HUES64 (cell line): ENCODE measurements around the gene DMC1.
A peak's percentile ranks its signal among the peaks of the same experiment; 100 is the strongest.
"Not testable (repeated sequence)": the region's sequence is repeated elsewhere in the genome, so short reads cannot be mapped to it uniquely, and the experiment has no call there.

ENCODE experiments used
- H3K27ac ChIP-seq: 2 replicates; pipeline ENCODE4 v1.7.0; 2013; ENCODE audit warnings: low read depth, low read length, inconsistent platforms
- H3K27me3 ChIP-seq: 2 replicates; pipeline ENCODE4 v1.6.1; 2013; ENCODE audit warnings: mild to moderate bottlenecking, low read length; ENCODE audit not compliant: insufficient read depth
- H3K36me3 ChIP-seq: 2 replicates; pipeline ENCODE4 v1.6.1; 2013; ENCODE audit warnings: mild to moderate bottlenecking, low read length; ENCODE audit not compliant: insufficient read depth
- H3K4me1 ChIP-seq: 2 replicates; pipeline ENCODE4 v1.6.1; 2013; ENCODE audit warnings: mild to moderate bottlenecking, low read length, moderate library complexity; ENCODE audit not compliant: insufficient read depth
- H3K4me3 ChIP-seq: 2 replicates; pipeline ENCODE4 v1.5.1; 2013; ENCODE audit warnings: mild to moderate bottlenecking, low read length, moderate library complexity
- H3K9ac ChIP-seq: 2 replicates; pipeline ENCODE4 v1.6.1; 2013; ENCODE audit warnings: mild to moderate bottlenecking, low read depth, low read length
- H3K9me3 ChIP-seq: 2 replicates; pipeline ENCODE4 v1.6.1; 2013; ENCODE audit warnings: low read depth, low read length; ENCODE audit not compliant: insufficient read depth
- WGBS: fragments of 150-250, 120-280 bp; methylation state at CpG from one replicate; pipeline ENCODE4 v1.1.7; 2013; ENCODE audit warnings: missing lambda C conversion rate; 5-methylcytosine and 5-hydroxymethylcytosine counted together

Gene DMC1

DNA sequence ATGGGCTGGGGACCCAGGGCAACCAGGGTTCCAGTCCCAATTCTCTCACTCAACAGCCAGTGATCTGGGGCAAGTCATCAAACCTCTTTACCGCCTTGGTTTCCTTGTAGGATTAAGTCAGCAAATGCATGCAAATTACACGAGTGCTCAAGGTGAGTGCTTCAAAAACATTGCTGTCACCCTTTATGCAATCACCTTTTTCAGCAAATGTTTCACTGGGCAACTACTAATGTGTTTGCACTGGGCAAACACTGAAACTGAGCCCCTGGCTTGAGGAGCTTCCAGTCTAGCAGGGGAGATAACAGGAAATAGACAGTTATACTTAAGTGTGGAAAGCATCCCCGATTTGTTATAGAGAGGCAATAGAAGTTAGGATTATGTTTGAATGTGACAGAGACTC, 37.7 kb upstream of the DMC1 start:
- Histone ChIP-seq H3K4me3 (no peak overlapping the region), H3K36me3 (peaks cover 3% of the 10 kb centered on the region; the same call in 1 of the 2 replicates), H3K27me3 (no peaks in the 10 kb centered on the region), H3K9ac (no peak overlapping the region), H3K9me3 (no peaks in the 10 kb centered on the region), H3K27ac (no peak overlapping the region), H3K4me1 (no peaks in the 10 kb centered on the region)
- 83% methylated on average over 3 of the region's 3 CpGs for WGBS

DNA sequence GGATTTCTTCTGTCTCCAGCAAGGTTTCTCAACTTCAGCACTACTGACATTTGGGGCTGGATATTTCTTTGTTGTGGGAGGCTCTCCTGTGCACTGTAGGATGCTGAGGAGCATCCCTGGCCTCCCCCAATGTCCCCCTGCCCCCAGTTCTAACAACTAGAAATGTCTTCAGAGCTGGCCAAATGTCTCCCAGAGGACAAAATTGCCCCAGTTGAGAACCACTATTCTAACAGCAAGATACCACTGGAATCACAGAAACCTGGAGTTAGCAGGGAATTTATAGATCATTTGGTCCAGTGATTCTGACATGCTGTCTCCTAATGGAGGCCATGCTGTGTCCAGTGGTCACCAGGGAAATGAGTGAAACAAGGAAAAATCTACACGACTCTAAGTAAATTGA, 32.2 kb upstream of the DMC1 start:
- Histone ChIP-seq H3K27ac (no peak overlapping the region), H3K9ac (no peak overlapping the region), H3K27me3 (no peaks in the 10 kb centered on the region), H3K9me3 (no peaks in the 10 kb centered on the region), H3K4me3 (no peak overlapping the region), H3K36me3 (peaks cover 3% of the 10 kb centered on the region; the same call in 1 of the 2 replicates), H3K4me1 (no peaks in the 10 kb centered on the region)
- WGBS: 67% methylated on average over 1 of the region's 1 CpG

DNA sequence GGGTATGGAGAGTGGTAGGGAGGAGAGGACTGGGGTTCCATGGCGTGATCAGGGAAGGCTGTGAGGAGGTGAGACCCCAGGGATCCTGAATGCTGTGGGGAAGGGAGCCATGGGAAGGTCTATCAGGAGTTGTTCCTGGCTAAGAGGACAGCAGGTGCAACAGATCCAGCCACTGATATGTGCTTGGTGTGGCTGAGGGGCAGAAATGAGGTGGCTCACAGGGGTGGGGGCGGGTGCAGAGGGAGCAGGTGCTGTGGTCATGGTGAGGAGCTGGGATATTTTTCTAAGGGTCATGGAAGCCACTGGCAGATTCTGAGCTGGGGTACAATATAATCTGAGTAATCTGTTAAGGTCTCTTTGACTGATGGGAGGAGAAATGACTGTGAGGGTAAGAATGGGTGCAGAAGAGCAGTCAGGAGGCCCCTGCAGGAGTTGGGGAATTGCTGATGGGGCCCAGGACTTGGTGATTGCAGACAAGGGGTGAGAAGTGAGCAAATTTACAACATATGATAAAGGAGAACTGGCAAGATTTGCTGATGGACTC, 31.3 kb upstream of the DMC1 start:
- H3K9ac ChIP-seq: no peak overlapping the region
- H3K4me1 ChIP-seq: no peaks in the 10 kb centered on the region
- WGBS: 83% methylated on average over 2 of the region's 2 CpGs
- no peak overlapping the region for H3K27ac ChIP-seq
- H3K4me3 ChIP-seq: no peak overlapping the region
- peaks cover 3% of the 10 kb centered on the region; the same call in 1 of the 2 replicates for H3K36me3 ChIP-seq
- no peaks in the 10 kb centered on the region for H3K9me3 ChIP-seq
- H3K27me3 ChIP-seq: no peaks in the 10 kb centered on the region

DNA sequence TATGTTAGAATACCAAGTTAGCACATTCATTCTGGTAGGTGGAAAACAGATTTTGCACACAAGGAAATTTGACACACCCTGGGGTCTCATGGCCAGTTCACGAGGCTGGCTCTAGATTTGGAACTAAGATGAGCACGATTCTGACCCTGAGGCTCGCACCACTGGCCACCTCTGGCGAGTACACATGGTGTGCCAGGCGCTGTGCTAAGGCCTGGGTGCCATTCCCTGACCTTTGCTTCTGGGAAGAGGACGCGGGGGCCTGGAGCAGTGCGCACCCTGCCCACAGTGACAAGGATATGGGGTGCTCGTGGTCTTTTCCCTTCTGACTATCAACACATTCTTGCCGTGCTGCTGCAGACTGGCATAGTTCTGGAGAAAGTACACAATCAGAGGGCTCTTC, 29.5 kb upstream of the DMC1 start:
- Histone ChIP-seq H3K4me3 (no peak overlapping the region), H3K4me1 (no peaks in the 10 kb centered on the region), H3K9ac (no peak overlapping the region), H3K36me3 (0 out of 2 replicates have a peak, but pooled peaks cover 3% of the 10 kb centered on the region), H3K9me3 (no peaks in the 10 kb centered on the region), H3K27me3 (no peaks in the 10 kb centered on the region), H3K27ac (no peak overlapping the region)
- WGBS: 96% methylated on average over 10 of the region's 10 CpGs

DNA sequence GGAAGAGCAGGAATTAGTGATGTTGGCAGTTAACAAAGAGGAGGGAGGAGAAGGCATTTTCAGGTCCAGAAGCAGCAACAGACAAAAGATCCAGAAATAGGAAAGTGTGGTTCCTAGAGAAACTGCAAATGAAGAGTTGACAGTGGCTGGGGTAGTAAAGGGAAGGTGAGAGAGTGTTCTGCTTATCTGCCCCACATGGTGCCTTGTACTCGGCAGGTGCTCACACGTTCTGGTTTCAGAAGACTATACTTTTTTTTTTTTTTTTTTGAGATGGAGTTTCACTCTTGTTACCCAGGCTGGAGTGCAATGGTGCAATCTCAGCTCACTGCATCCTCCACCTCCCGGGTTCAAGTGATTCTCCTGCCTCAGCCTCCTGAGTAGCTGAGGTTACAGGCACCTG, 12.9 kb upstream of the DMC1 start:
- 82% methylated on average over 3 of the region's 3 CpGs for WGBS
- H3K9ac ChIP-seq, H3K4me3 ChIP-seq, H3K36me3 ChIP-seq, H3K4me1 ChIP-seq, H3K27me3 ChIP-seq, H3K9me3 ChIP-seq, H3K27ac ChIP-seq: not testable (repeated sequence)

DNA sequence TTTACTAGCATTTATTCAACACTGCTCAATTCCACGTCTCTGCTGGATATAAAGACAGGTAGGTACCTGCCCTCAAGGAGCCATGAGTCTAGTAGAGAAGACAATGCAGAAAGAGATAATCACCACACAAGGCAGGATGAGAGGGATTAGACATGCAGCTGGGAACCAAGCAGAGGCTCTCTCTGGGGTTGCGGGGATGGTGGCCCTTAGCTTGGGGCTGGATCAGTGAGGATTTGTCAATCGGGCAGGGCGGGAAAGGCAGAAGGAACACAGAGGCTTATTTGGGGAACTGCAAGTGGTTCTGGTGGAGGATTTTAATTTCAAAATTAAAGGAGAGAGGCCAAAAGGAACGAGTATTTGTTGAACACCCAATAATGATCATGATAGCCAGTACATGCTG, 8.5 kb upstream of the DMC1 start:
- Histone ChIP-seq H3K4me1 (no peaks in the 10 kb centered on the region), H3K9me3 (no peaks in the 10 kb centered on the region), H3K36me3 (no peaks in the 10 kb centered on the region), H3K4me3 (no peak overlapping the region), H3K27ac (no peak overlapping the region), H3K27me3 (no peaks in the 10 kb centered on the region), H3K9ac (no peak overlapping the region)
- WGBS: 77% methylated on average over 5 of the region's 5 CpGs

DNA sequence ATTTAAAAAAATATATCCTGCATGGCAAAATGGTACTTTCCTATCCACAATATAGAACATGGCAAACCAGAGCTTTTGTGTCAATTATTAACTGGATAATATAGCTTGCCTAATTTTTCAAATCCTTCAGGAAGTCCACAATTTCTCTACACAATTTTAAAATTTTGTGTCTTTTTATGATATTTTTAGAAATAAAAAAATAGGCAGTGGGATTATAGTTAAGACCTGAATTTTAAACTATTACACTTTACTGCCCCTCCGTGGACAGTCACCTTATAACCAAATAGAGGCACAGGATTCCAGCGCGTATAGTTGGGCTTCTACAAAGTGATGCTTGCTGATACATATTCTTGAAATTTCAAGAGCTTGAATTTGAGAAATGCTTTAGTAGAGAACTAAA, 2.1 kb upstream of the DMC1 start:
- H3K9me3 ChIP-seq: no peaks in the 10 kb centered on the region
- H3K27ac ChIP-seq: no peak overlapping the region
- WGBS: 11% methylated on average over 3 of the region's 3 CpGs
- 0 out of 2 replicates have a peak, but pooled peaks cover 5% of the 10 kb centered on the region for H3K27me3 ChIP-seq
- H3K4me1 ChIP-seq: peaks cover 20% of the 10 kb centered on the region
- H3K36me3 ChIP-seq: no peaks in the 10 kb centered on the region
- H3K4me3 ChIP-seq: no peak overlapping the region
- no peak overlapping the region for H3K9ac ChIP-seq

DNA sequence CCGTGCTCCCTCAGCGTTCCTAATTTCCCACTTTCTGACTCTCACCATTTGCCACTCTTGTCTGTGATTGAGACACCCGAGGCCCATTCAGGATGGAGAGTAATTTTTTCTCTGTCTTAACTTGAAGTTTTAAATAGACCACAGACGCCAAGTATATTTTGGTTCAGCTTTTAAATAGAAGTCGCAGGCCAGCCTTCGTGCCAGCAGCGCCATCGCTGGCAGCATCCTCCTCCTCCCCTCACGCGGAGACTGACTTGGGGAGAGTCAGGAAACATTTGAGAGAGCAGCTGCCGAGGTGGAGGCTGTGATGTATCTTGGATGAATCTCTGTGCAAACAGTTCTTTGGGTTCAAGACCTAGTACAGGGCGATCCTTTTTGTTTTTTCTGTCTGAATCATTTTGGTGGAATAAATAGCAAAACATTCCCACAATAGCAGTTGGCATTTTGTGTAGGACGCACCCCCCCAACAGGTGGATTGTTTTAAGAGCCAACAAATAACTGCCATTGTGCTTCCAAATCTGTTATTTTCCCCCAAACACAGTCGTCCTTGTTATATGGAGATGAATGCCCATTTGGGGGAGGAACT, 889 bp upstream of the DMC1 start:
- peak overlapping the region; percentile 90 for H3K4me3 ChIP-seq
- WGBS: 13% methylated on average over 11 of the region's 14 CpGs
- H3K27me3 ChIP-seq: 0 out of 2 replicates have a peak, but pooled peaks cover 5% of the 10 kb centered on the region
- peaks cover 25% of the 10 kb centered on the region for H3K4me1 ChIP-seq
- peak overlapping the region; percentile 79; the same call in 1 of the 2 replicates for H3K27ac ChIP-seq
- peak overlapping the region; percentile 82 for H3K9ac ChIP-seq
- H3K36me3 ChIP-seq: no peaks in the 10 kb centered on the region
- no peaks in the 10 kb centered on the region for H3K9me3 ChIP-seq

DNA sequence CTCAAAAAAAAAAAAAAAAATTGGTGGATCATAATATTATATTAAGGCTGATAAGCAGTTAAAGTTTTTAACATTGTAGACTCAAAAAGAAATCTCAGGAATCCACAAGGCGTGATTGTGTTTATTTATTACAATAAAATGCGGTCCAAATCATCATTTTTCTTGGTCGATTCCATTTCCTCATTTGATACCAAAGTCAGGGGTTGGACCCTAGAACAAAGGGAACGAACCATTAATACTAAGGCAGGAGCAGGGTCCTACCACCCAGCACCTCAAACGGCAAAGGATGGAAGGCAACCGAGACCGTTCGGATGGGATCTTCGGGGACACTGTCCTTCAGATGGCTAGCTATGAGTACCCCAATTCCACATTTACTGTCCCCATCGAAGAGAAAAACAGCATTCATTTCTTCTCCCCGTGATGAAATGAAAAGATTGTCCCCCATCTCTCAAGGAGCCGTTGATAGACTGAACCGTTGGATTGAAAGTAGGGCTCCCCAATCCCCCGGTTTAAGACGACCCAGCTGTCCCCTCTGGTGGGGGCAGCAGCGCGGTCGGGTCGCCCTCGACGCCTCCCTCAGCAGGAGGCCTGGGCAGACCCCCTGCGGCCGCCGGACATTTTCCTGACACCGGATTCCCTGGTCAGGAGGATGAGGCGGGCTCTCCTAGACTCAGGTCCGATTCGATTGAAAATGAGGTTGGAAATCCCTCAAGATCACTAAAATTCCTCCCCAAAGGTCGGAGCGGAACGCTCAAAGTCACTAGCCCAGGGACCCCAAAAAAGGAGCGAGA, 607 bp downstream of the DMC1 start:
- Histone ChIP-seq H3K27ac (peak overlapping the region; percentile 81), H3K4me3 (peak overlapping the region; percentile 93), H3K36me3 (no peaks in the 10 kb centered on the region), H3K9ac (peak overlapping the region; percentile 98), H3K9me3 (no peaks in the 10 kb centered on the region), H3K4me1 (peaks cover 25% of the 10 kb centered on the region), H3K27me3 (0 out of 2 replicates have a peak, but pooled peaks cover 5% of the 10 kb centered on the region)
- WGBS: 29% methylated on average over 32 of the region's 32 CpGs

DNA sequence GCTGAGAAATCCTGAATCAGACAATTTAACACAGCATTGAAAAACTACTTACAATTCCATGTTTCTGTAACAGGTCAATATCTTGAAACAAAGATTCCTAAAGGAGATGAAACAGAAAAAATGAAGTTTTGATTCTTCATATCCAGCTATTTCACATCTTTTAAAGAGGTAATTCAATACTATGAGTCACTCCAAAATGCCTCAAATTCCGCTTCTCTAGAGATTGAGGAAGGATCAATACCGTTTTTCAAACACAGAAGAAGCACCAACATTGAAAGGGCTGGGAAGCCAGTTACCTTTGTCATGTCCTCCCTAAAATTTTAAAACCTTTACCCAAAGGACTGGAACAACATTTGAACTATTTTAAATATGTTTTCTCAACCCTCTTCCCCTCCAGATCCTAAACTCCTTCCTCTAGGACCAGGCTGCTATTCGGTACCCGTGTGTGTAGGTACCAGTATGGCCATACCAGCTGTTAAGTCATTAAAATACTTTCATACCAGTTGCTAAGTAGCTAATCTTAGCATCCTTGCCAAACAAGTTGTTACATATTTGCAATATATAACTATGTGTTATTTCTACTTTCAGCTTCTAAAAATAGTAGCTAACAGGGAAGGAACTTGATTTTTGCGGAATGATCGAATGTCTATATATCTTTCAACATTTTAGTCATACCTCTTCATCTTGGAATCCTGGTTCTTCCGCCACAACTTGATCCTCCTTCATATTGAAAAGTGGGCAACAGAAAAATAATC, 2.3 kb downstream of the DMC1 start:
- H3K4me3 ChIP-seq: no peak overlapping the region
- H3K9ac ChIP-seq: no peak overlapping the region
- 83% methylated on average over 7 of the region's 7 CpGs for WGBS
- H3K36me3 ChIP-seq: no peaks in the 10 kb centered on the region
- H3K9me3 ChIP-seq: no peaks in the 10 kb centered on the region
- H3K4me1 ChIP-seq: peaks cover 25% of the 10 kb centered on the region
- no peak overlapping the region for H3K27ac ChIP-seq
- H3K27me3 ChIP-seq: 0 out of 2 replicates have a peak, but pooled peaks cover 5% of the 10 kb centered on the region
